ENCODE measurements around the gene PRR13.

GRCh38 chr12:53461059-53461458 lies 19.5 kb downstream of the PRR13 start:
- no peak for TF ChIP-seq POLR2AphosphoS5 (IDR thresholded peaks at IDR 0.05; ENCODE audit: borderline replicate concordance, low read depth, low read length)
- TF ChIP-seq EZH2 (IDR thresholded peaks at IDR 0.05): no peak
